ENCODE measurements around the gene TBCCD1.

- TF ChIP-seq CTCF (IDR thresholded peaks at IDR 0.05) (no peak), POLR2AphosphoS5 (IDR thresholded peaks at IDR 0.05) (no peak)
Measured at GRCh38 chr3:186580785-186581184, 13.6 kb upstream of the TBCCD1 start.
